Activated naive CD4-positive, alpha-beta T cell (primary cell): ENCODE measurements around the gene SPAG16.

Experiments
- DNase-seq, 4 experiments: peaks; one replicate each; lab custom pipeline; 2025; lab: John Stamatoyannopoulos, UW

SPAG16 gene

GRCh38 chr2:214379227-214379626 lies 1095.0 kb downstream of the SPAG16 start:
- no peak for DNase-seq

- DNase-seq = no peak
These were observed 1096.4 kb downstream of the SPAG16 start for GRCh38 chr2:214380681-214381080.

GRCh38 chr2:214382229-214382628 lies 1098.0 kb downstream of the SPAG16 start:
- DNase-seq = no peak

- DNase-seq = no peak
These were observed 1102.5 kb downstream of the SPAG16 start for GRCh38 chr2:214386720-214387119.

- DNase-seq = no peak
These were observed 1105.1 kb downstream of the SPAG16 start for GRCh38 chr2:214389334-214389733.

- DNase-seq = no peak
These were observed 1109.5 kb downstream of the SPAG16 start for GRCh38 chr2:214393796-214394195.

GRCh38 chr2:214395040-214395439 lies 1110.8 kb downstream of the SPAG16 start:
- no peak for DNase-seq

GRCh38 chr2:214401580-214401979 lies 1117.3 kb downstream of the SPAG16 start:
- DNase-seq = no peak

- DNase-seq = no peak
These were observed 1126.0 kb downstream of the SPAG16 start for GRCh38 chr2:214410128-214410775.

GRCh38 chr2:214410918-214411554 lies 1126.8 kb downstream of the SPAG16 start, which contains the start of gene VWC2L:
TSS of gene VWC2L (plus strand) at chr2:214411054. CDS start at chr2:214414194, 3,140 bp downstream.
- DNase-seq = no peak

GRCh38 chr2:214412679-214413078 lies 1128.4 kb downstream of the SPAG16 start:
- DNase-seq = no peak

GRCh38 chr2:214436470-214436869 lies 1152.2 kb downstream of the SPAG16 start:
- DNase-seq = no peak

- no peak for DNase-seq
These were observed 1166.0 kb downstream of the SPAG16 start for GRCh38 chr2:214450118-214450894.

- DNase-seq = no peak
These were observed 1167.4 kb downstream of the SPAG16 start for GRCh38 chr2:214451516-214452275.
